Upper lobe of right lung (tissue), 1 donor: Measurements from ENCODE around the gene TIMM44. TPM values are rescaled to one million over a fixed set of nuclear protein-coding genes. Genes with fewer than 3 reads are reported as not detected.

Experiments used
- ATAC-seq: fragments of 200-7000 bp; cut with Tn5 transposase; one replicate; pipeline ENCODE4 v1.9.1; 2020; ENCODE audit warnings: mild to moderate bottlenecking, moderate library complexity
- DNase-seq: peaks from one replicate; pipeline ENCODE4 v3.0.0-alpha.2; 2020
- H3K27ac ChIP-seq: fragments of 200-600 bp; one replicate; pipeline ENCODE4 v1.8.0; 2022
- H3K27me3 ChIP-seq: fragments of 200-600 bp; one replicate; pipeline ENCODE4 v1.8.0; 2022; ENCODE audit warnings: mild to moderate bottlenecking
- H3K36me3 ChIP-seq: fragments of 200-600 bp; one replicate; pipeline ENCODE4 v1.8.0; 2022
- H3K4me1 ChIP-seq: fragments of 200-600 bp; one replicate; pipeline ENCODE4 v1.8.0; 2022
- H3K4me3 ChIP-seq: fragments of 200-600 bp; one replicate; pipeline ENCODE4 v1.8.0; 2022; ENCODE audit warnings: mild to moderate bottlenecking
- H3K9me3 ChIP-seq: fragments of 200-600 bp; one replicate; pipeline ENCODE4 v1.8.0; 2022
- CTCF ChIP-seq: fragments of 200-600 bp; IDR thresholded peaks from one replicate; pipeline ENCODE4 v1.8.0; 2022; ENCODE audit warnings: antibody characterized with exemption
- intact Hi-C: fragments of 100-400 bp; cut with DNase I; formaldehyde crosslinking; loops from one replicate; pipeline ENCODE4 v1.11.0; 2022
- total RNA-seq: library from RNA; stranded (reverse); fragmentation: NEBNext Ultra II Directional; extraction: Animal tissue kit (Norgen Biotek cat#: 25700); gene quantifications from one replicate; pipeline ENCODE4 v1.2.1, GENCODE V29; 2021
- donor health status: DM: no; HTN: yes; CAD: no; lungs with severe emphysema.

The TIMM44 gene
- total RNA-seq, 1 donor from 2014 or later: 49.8 TPM

GRCh38 chr19:7968796-7969554 is 25.5 kb upstream of the TIMM44 start:
- H3K9me3 ChIP-seq: no peaks in the 10 kb centered on the region
- intact Hi-C loops: no loop called here
- DNase-seq: no peak
- no peak overlapping the region for H3K4me3 ChIP-seq
- no peak for TF ChIP-seq CTCF
- H3K4me1 ChIP-seq: no peaks in the 10 kb centered on the region
- ATAC-seq: no peak
- no peaks in the 10 kb centered on the region for H3K27me3 ChIP-seq
- H3K27ac ChIP-seq: no peak overlapping the region
- H3K36me3 ChIP-seq: peaks cover 73% of the 10 kb centered on the region

- Histone ChIP-seq H3K4me1 (no peaks in the 10 kb centered on the region), H3K9me3 (no peaks in the 10 kb centered on the region), H3K4me3 (no peak overlapping the region), H3K27me3 (no peaks in the 10 kb centered on the region), H3K27ac (no peak overlapping the region), H3K36me3 (peaks cover 73% of the 10 kb centered on the region)
- DNase-seq: no peak
- intact Hi-C loops: no loop called here
- ATAC-seq: peak; percentile 5
- no peak for TF ChIP-seq CTCF
Observed at GRCh38 chr19:7968008-7968795, 24.7 kb upstream of the TIMM44 start.

- TF ChIP-seq CTCF: no peak
- no peaks in the 10 kb centered on the region for H3K9me3 ChIP-seq
- H3K36me3 ChIP-seq: peaks cover 81% of the 10 kb centered on the region
- no peaks in the 10 kb centered on the region for H3K27me3 ChIP-seq
- intact Hi-C loops: no loop called here
- ATAC-seq: no peak
- no peak for DNase-seq
- H3K27ac ChIP-seq: no peak overlapping the region
- H3K4me3 ChIP-seq: no peak overlapping the region
- no peaks in the 10 kb centered on the region for H3K4me1 ChIP-seq
Observed at GRCh38 chr19:7965921-7966665, 22.6 kb upstream of the TIMM44 start.

GRCh38 chr19:7965259-7965841 is 21.9 kb upstream of the TIMM44 start:
- Histone ChIP-seq H3K27ac (no peak overlapping the region), H3K4me3 (no peak overlapping the region), H3K4me1 (no peaks in the 10 kb centered on the region), H3K27me3 (no peaks in the 10 kb centered on the region), H3K9me3 (no peaks in the 10 kb centered on the region), H3K36me3 (peaks cover 88% of the 10 kb centered on the region)
- intact Hi-C loops: no loop called here
- TF ChIP-seq CTCF: no peak
- ATAC-seq (no peak), DNase-seq (no peak)

GRCh38 chr19:7963566-7963965 is 20.1 kb upstream of the TIMM44 start:
- H3K9me3 ChIP-seq: no peaks in the 10 kb centered on the region
- H3K36me3 ChIP-seq: peaks cover 80% of the 10 kb centered on the region
- no peak overlapping the region for H3K27ac ChIP-seq
- no peak for TF ChIP-seq CTCF
- no peaks in the 10 kb centered on the region for H3K4me1 ChIP-seq
- H3K4me3 ChIP-seq: no peak overlapping the region
- no peaks in the 10 kb centered on the region for H3K27me3 ChIP-seq
- ATAC-seq (no peak), DNase-seq (no peak)
- intact Hi-C loops: no loop called here
